ENCODE data around the gene PRDM9.

The PRDM9 gene

GRCh38 chr5:23522553-23522952, 15.1 kb downstream of the PRDM9 start:
- Histone ChIP-seq H3K27me3 (ENCODE audit: insufficient read depth, low read length, poor library complexity, severe bottlenecking) (no peaks in the 10 kb centered on the region), H2AFZ (ENCODE audit: low read length) (no peak overlapping the region), H3K79me2 (ENCODE audit: insufficient read depth, low read length) (no peaks in the 10 kb centered on the region), H3K9me3 (ENCODE audit: insufficient read depth, low read depth, low read length) (no peaks in the 10 kb centered on the region), H3F3A (ENCODE audit: low read depth) (no peaks in the 10 kb centered on the region), H4K20me1 (ENCODE audit: insufficient read depth, low read length, poor library complexity, severe bottlenecking) (no peaks in the 10 kb centered on the region), H3K4me1 (ENCODE audit: insufficient read depth, low read length, poor library complexity, severe bottlenecking) (no peaks in the 10 kb centered on the region), H3K9ac (ENCODE audit: low read depth, low read length, poor library complexity, severe bottlenecking) (no peak overlapping the region), H3K36me3 (ENCODE audit: insufficient read depth, low read length) (no peaks in the 10 kb centered on the region), H3K4me2 (ENCODE audit: low read depth, low read length, poor library complexity, severe bottlenecking) (no peak overlapping the region), H3K4me3 (ENCODE audit: low read length, poor library complexity, severe bottlenecking) (no peak overlapping the region), H3K9me2 (replicated peaks; ENCODE audit: low read depth, low read length) (no peaks in the 10 kb centered on the region)
- TF ChIP-seq CTCF (conservative IDR thresholded peaks at IDR 0.05; ENCODE audit: low read length) (no peak), EZH2phosphoT487 (IDR thresholded peaks at IDR 0.05; ENCODE audit: borderline replicate concordance) (no peak)

- H3K36me3 ChIP-seq (ENCODE audit: insufficient read depth, low read length), result no peaks in the 10 kb centered on the region
- H3K27me3 ChIP-seq (ENCODE audit: insufficient read depth, low read length, poor library complexity, severe bottlenecking), result no peaks in the 10 kb centered on the region
- no peaks in the 10 kb centered on the region for H3K4me1 ChIP-seq (ENCODE audit: insufficient read depth, low read length, poor library complexity, severe bottlenecking)
- H3K9ac ChIP-seq (ENCODE audit: low read depth, low read length, poor library complexity, severe bottlenecking), result no peak overlapping the region
- no peaks in the 10 kb centered on the region for H3F3A ChIP-seq (ENCODE audit: low read depth)
- no peaks in the 10 kb centered on the region for H3K79me2 ChIP-seq (ENCODE audit: insufficient read depth, low read length)
- TF ChIP-seq EZH2phosphoT487 (IDR thresholded peaks at IDR 0.05; ENCODE audit: borderline replicate concordance) (no peak), CTCF (conservative IDR thresholded peaks at IDR 0.05; ENCODE audit: low read length) (no peak)
- no peak overlapping the region for H3K4me3 ChIP-seq (ENCODE audit: low read length, poor library complexity, severe bottlenecking)
- H3K4me2 ChIP-seq (ENCODE audit: low read depth, low read length, poor library complexity, severe bottlenecking), result no peak overlapping the region
- no peaks in the 10 kb centered on the region for H4K20me1 ChIP-seq (ENCODE audit: insufficient read depth, low read length, poor library complexity, severe bottlenecking)
- H3K9me2 ChIP-seq (replicated peaks; ENCODE audit: low read depth, low read length), result no peaks in the 10 kb centered on the region
- H3K9me3 ChIP-seq (ENCODE audit: insufficient read depth, low read depth, low read length), result no peaks in the 10 kb centered on the region
- H2AFZ ChIP-seq (ENCODE audit: low read length), result no peak overlapping the region
Observed at GRCh38 chr5:23523031-23523430, 15.6 kb downstream of the PRDM9 start.

GRCh38 chr5:23523998-23524397, 16.6 kb downstream of the PRDM9 start:
- Histone ChIP-seq H3F3A (ENCODE audit: low read depth) (no peaks in the 10 kb centered on the region), H3K79me2 (ENCODE audit: insufficient read depth, low read length) (no peaks in the 10 kb centered on the region), H2AFZ (ENCODE audit: low read length) (no peak overlapping the region), H3K4me3 (ENCODE audit: low read length, poor library complexity, severe bottlenecking) (no peak overlapping the region), H3K9me3 (ENCODE audit: insufficient read depth, low read depth, low read length) (no peaks in the 10 kb centered on the region), H3K9ac (ENCODE audit: low read depth, low read length, poor library complexity, severe bottlenecking) (no peak overlapping the region), H3K4me1 (ENCODE audit: insufficient read depth, low read length, poor library complexity, severe bottlenecking) (no peaks in the 10 kb centered on the region), H3K36me3 (ENCODE audit: insufficient read depth, low read length) (no peaks in the 10 kb centered on the region), H3K27me3 (ENCODE audit: insufficient read depth, low read length, poor library complexity, severe bottlenecking) (no peaks in the 10 kb centered on the region), H4K20me1 (ENCODE audit: insufficient read depth, low read length, poor library complexity, severe bottlenecking) (no peaks in the 10 kb centered on the region), H3K4me2 (ENCODE audit: low read depth, low read length, poor library complexity, severe bottlenecking) (no peak overlapping the region), H3K9me2 (replicated peaks; ENCODE audit: low read depth, low read length) (no peaks in the 10 kb centered on the region)
- TF ChIP-seq EZH2phosphoT487 (IDR thresholded peaks at IDR 0.05; ENCODE audit: borderline replicate concordance), result no peak
- TF ChIP-seq CTCF (conservative IDR thresholded peaks at IDR 0.05; ENCODE audit: low read length), result no peak
